Endothelial cell of umbilical vein (primary cell): ENCODE data around the gene NDUFA12. TPM values are rescaled to one million over a fixed set of nuclear protein-coding genes. Genes with fewer than 3 reads are reported as not detected.

Source experiments
- BruUV-seq: library from RNA; stranded (reverse); fragments of 400-500 nt; replicated peaks from 2 replicates; lab custom pipeline; 2021; lab: Mats Ljungman, UMichigan
- CTCF ChIA-PET: fragments of 300-600, 350-600 bp; sonication (Branson Sonifier 250); formaldehyde crosslinking; loops from one replicate; lab custom pipeline; 2021; ENCODE audit warnings: antibody characterized with exemption, inconsistent platforms; lab: Charles Lee
- POLR2A ChIA-PET: fragments of 300-600, 350-600 bp; sonication (Branson Sonifier 250); formaldehyde crosslinking; loops from one replicate; lab custom pipeline; 2021; ENCODE audit warnings: antibody characterized with exemption, inconsistent platforms; lab: Charles Lee
- DNase-seq: peaks from one replicate; pipeline ENCODE4 v3.0.0-alpha.2; 2011; ENCODE audit warnings: low read depth, low spot score
- FAIRE-seq: peaks from 2 replicates; lab custom pipeline; 2011; peaks lifted over from hg19 to GRCh38; lab: Jason Lieb, UNC
- H2AFZ ChIP-seq: 2 replicates; pipeline ENCODE4 v1.6.0; 2012; ENCODE audit warnings: low read depth, low read length, control low read depth, inconsistent platforms
- H3K27ac ChIP-seq: 2 replicates; pipeline ENCODE4 v1.5.1; 2011; ENCODE audit warnings: low read depth, mild to moderate bottlenecking, control low read depth, low read length, moderate library complexity; ENCODE audit not compliant: insufficient read depth
- H3K27me3 ChIP-seq, 2 experiments: 2 replicates each; pipeline versions ENCODE4 v1.6.0 to v1.6.1; 2011; ENCODE audit warnings: low read length in 2 of 2, mixed read lengths in 1 of 2; ENCODE audit not compliant: control insufficient read depth in 2 of 2, insufficient read depth in 2 of 2
- H3K36me3 ChIP-seq, 2 experiments: 2 replicates in 1 of 2; 3 replicates in 1 of 2; pipeline ENCODE4 v1.5.1; 2011; ENCODE audit warnings: low read length in 2 of 2, mild to moderate bottlenecking in 1 of 2, moderate library complexity in 1 of 2; ENCODE audit not compliant: control insufficient read depth in 2 of 2, insufficient read depth in 2 of 2; ENCODE audit errors: extremely low read depth in 1 of 2
- H3K4me1 ChIP-seq: 3 replicates; pipeline ENCODE4 v1.5.1; 2011; ENCODE audit warnings: mild to moderate bottlenecking, low read length; ENCODE audit not compliant: control insufficient read depth, insufficient read depth; ENCODE audit errors: extremely low read depth
- H3K4me2 ChIP-seq: 2 replicates; pipeline ENCODE4 v1.6.1; 2011; ENCODE audit warnings: low read length, control low read depth, mixed read lengths; ENCODE audit not compliant: insufficient read depth
- H3K4me3 ChIP-seq, 3 experiments: fragments of 200-600 bp in 1 of 3; sonication (generic), shearing (Covaris generic) in 1 of 3; replicated peaks in 1 of 3; 2 replicates each; pipeline ENCODE4 v1.5.1; 2011 to 2016; ENCODE audit warnings: control low read depth in 3 of 3, low read length in 3 of 3, mild to moderate bottlenecking in 2 of 3, inconsistent platforms in 1 of 3, low read depth in 1 of 3, moderate library complexity in 1 of 3; ENCODE audit not compliant: insufficient read depth in 1 of 3
- H3K79me2 ChIP-seq: 2 replicates; pipeline ENCODE4 v1.6.0; 2012; ENCODE audit warnings: low read length, inconsistent platforms; ENCODE audit not compliant: control insufficient read depth, insufficient read depth
- H3K9ac ChIP-seq: replicated peaks from 2 replicates; pipeline ENCODE3; 2011; ENCODE audit warnings: low read length, control low read depth; ENCODE audit not compliant: insufficient read depth; ENCODE audit errors: extremely low read depth
- H3K9me1 ChIP-seq: replicated peaks from 3 replicates; pipeline ENCODE4 v1.6.0; 2011; ENCODE audit warnings: mild to moderate bottlenecking, low read length; ENCODE audit not compliant: control insufficient read depth, insufficient read depth; ENCODE audit errors: extremely low read depth
- H3K9me3 ChIP-seq: replicated peaks from 2 replicates; pipeline ENCODE4 v1.5.1; 2012; ENCODE audit warnings: low read length, inconsistent platforms; ENCODE audit not compliant: control insufficient read depth, insufficient read depth
- H4K20me1 ChIP-seq: replicated peaks from 2 replicates; pipeline ENCODE3; 2011; ENCODE audit warnings: mild to moderate bottlenecking, low read length; ENCODE audit not compliant: control insufficient read depth, insufficient read depth; ENCODE audit errors: extremely low read depth
- CTCF ChIP-seq, 2 donors: IDR thresholded peaks; 1 replicate in 1 of 2; 2 replicates in 1 of 2; pipeline ENCODE4 v1.5.1; 2011; ENCODE audit warnings: low read length in 2 of 2, mild to moderate bottlenecking in 2 of 2, moderate library complexity in 2 of 2, control low read depth in 1 of 2, inconsistent platforms in 1 of 2, low read depth in 1 of 2; ENCODE audit not compliant: insufficient read depth in 1 of 2; ENCODE audit errors: extremely low read depth in 1 of 2
- EZH2 ChIP-seq: IDR thresholded peaks from 2 replicates; pipeline ENCODE4 v1.6.1; 2012; ENCODE audit warnings: borderline replicate concordance, low read depth, mild to moderate bottlenecking, moderate library complexity, low read length, inconsistent platforms; ENCODE audit not compliant: severe bottlenecking
- FOS ChIP-seq: IDR thresholded peaks from 2 replicates; pipeline ENCODE4 v1.6.1; 2011; ENCODE audit warnings: mild to moderate bottlenecking, low read length, moderate library complexity, borderline replicate concordance; ENCODE audit not compliant: insufficient read depth
- GATA2 ChIP-seq: IDR thresholded peaks from 2 replicates; pipeline ENCODE4 v1.7.0; 2011; ENCODE audit warnings: low read depth, mild to moderate bottlenecking, moderate library complexity, mixed read lengths, low read length; ENCODE audit not compliant: insufficient read length, insufficient read depth
- MAX ChIP-seq: IDR thresholded peaks from 2 replicates; pipeline ENCODE4 v1.6.1; 2011; ENCODE audit not compliant: insufficient read depth, insufficient read length
- dilution Hi-C: fragments of 300-500 bp; cut with MboI; formaldehyde crosslinking; loops from one replicate; pipeline ENCODE4 v1.15.0; 2019; ENCODE audit warnings: low sequenced_read_pairs; ENCODE audit not compliant: extremely low pct_ligation_motif_present
- intact Hi-C: fragments of 100-400 bp; cut with micrococcal nuclease; formaldehyde crosslinking; loops from one replicate; pipeline ENCODE4 v1.10.0; 2022
- polyA plus RNA-seq, 4 experiments: library from polyadenylated mRNA; depleted of rRNA in 3 of 4; stranded (reverse) in 3 of 4; unstranded in 1 of 4; fragments of >200 nt; gene quantifications; 2 replicates each; pipeline versions ENCODE4 v1.2.1 to v1.2.3, GENCODE V29; 2011 to 2012; ENCODE audit warnings: missing spikeins in 1 of 4
- total RNA-seq: library from RNA; stranded (reverse); gene quantifications from 2 replicates; pipeline ENCODE4 v1.2.3, GENCODE V29; 2021

The NDUFA12 gene
- total and polyA plus RNA-seq, 2 donors (not counting 3 experiments of a cell fraction or from before 2014, with no cell fraction given) = 126 to 184 TPM

- CTCF ChIA-PET = no interaction called here
- H4K20me1 ChIP-seq = no peaks in the 10 kb centered on the region
- POLR2A ChIA-PET = no interaction called here
- TF ChIP-seq EZH2 = no peak
- TF ChIP-seq GATA2 = no peak
- TF ChIP-seq CTCF (IDR thresholded peaks at IDR 0.05; ENCODE audit: extremely low read depth in 1 of 2, insufficient read depth in 1 of 2, low read depth in 1 of 2, low read length in 2 of 2) = no peak
- no peak for TF ChIP-seq FOS
- no peak for TF ChIP-seq MAX
- H3K27me3 ChIP-seq = no peaks in the 10 kb centered on the region
- FAIRE-seq (no peak), DNase-seq (no peak)
- no peak overlapping the region for H3K9ac ChIP-seq
- H3K36me3 ChIP-seq = no peaks in the 10 kb centered on the region
- BruUV-seq = no TSS peak
- H3K79me2 ChIP-seq = no peaks in the 10 kb centered on the region
- H3K9me3 ChIP-seq = no peaks in the 10 kb centered on the region
- H3K4me3 ChIP-seq = no peak overlapping the region
- dilution Hi-C loops (no loop called here), intact Hi-C loops (no loop called here)
- H3K4me1 ChIP-seq = no peaks in the 10 kb centered on the region
- H3K27ac ChIP-seq = no peak overlapping the region
- H3K4me2 ChIP-seq = no peak overlapping the region
- H3K9me1 ChIP-seq = no peaks in the 10 kb centered on the region
- no peak overlapping the region for H2AFZ ChIP-seq
These were observed 25.6 kb downstream of the NDUFA12 start for GRCh38 chr12:94977766-94978468.
